Esophagus muscularis mucosa (tissue), 3 donors: ENCODE data around the gene CBFA2T2.

Experiments used
- CTCF ChIP-seq, 3 experiments: fragments of 200-600 bp in 2 of 3; fragments of 450-650 bp in 1 of 3; sonication (generic) in 2 of 3; IDR thresholded peaks; one replicate each; pipeline ENCODE4 v1.5.1; 2017 to 2019; ENCODE audit warnings: antibody characterized with exemption in 3 of 3, mild to moderate bottlenecking in 2 of 3, moderate library complexity in 1 of 3
- POLR2A ChIP-seq: fragments of 450-650 bp; IDR thresholded peaks from one replicate; pipeline ENCODE4 v1.6.1; 2017; ENCODE audit warnings: antibody characterized with exemption, moderate library complexity, mild to moderate bottlenecking, low read depth
- POLR2AphosphoS5 ChIP-seq, 2 donors: sonication (generic); formaldehyde crosslinking; IDR thresholded peaks; one replicate each; pipeline ENCODE4 v1.6.1; 2017; ENCODE audit warnings: antibody characterized with exemption in 2 of 2

GRCh38 chr20:33679758-33680485, 190.0 kb downstream of the CBFA2T2 start:
- no peak for TF ChIP-seq CTCF (IDR thresholded peaks at IDR 0.05)
- no peak for TF ChIP-seq POLR2A
- no peak for TF ChIP-seq POLR2AphosphoS5 (IDR thresholded peaks at IDR 0.05)
